PFSK-1 (cell line): ENCODE measurements around the gene FOXO1.

Experiments used
- FOXP2 ChIP-seq: optimal IDR thresholded peaks from 2 replicates; pipeline ENCODE3; 2011; ENCODE audit warnings: borderline replicate concordance, control low read depth, inconsistent platforms; ENCODE audit not compliant: insufficient read depth; ENCODE audit errors: extremely low read length, extremely low read depth
- POLR2AphosphoS5 ChIP-seq: IDR thresholded peaks from 2 replicates; pipeline ENCODE4 v1.6.1; 2012; ENCODE audit warnings: low read depth, mild to moderate bottlenecking, control low read depth, low read length, moderate library complexity
- REST ChIP-seq, 2 experiments: IDR thresholded peaks; 2 replicates each; pipeline versions ENCODE4 v1.6.1 to v1.8.0; 2011 to 2012; ENCODE audit warnings: low read depth in 2 of 2, low read length in 2 of 2, control low read depth in 1 of 2, inconsistent platforms in 1 of 2, mild to moderate bottlenecking in 1 of 2, moderate library complexity in 1 of 2; ENCODE audit not compliant: insufficient read depth in 1 of 2
- SIN3A ChIP-seq: IDR thresholded peaks from 2 replicates; pipeline ENCODE4 v1.6.1; 2012; ENCODE audit warnings: mild to moderate bottlenecking, low read length, moderate library complexity, borderline replicate concordance; ENCODE audit not compliant: insufficient read depth
- TAF1 ChIP-seq: IDR thresholded peaks from 2 replicates; pipeline ENCODE4 v1.6.1; 2012; ENCODE audit warnings: low read length, control low read depth, borderline replicate concordance; ENCODE audit not compliant: insufficient read depth

The FOXO1 gene

GRCh38 chr13:40692946-40693345, 26.5 kb upstream of the FOXO1 start:
- no peak for TF ChIP-seq SIN3A
- TF ChIP-seq POLR2AphosphoS5, result no peak
- no peak for TF ChIP-seq REST (IDR thresholded peaks at IDR 0.05; ENCODE audit: insufficient read depth in 1 of 2, low read depth in 2 of 2, low read length in 2 of 2)
- TF ChIP-seq FOXP2, result no peak
- no peak for TF ChIP-seq TAF1

GRCh38 chr13:40688781-40689180, 22.3 kb upstream of the FOXO1 start:
- TF ChIP-seq TAF1, result no peak

- TF ChIP-seq TAF1, result no peak
- no peak for TF ChIP-seq REST (IDR thresholded peaks at IDR 0.05; ENCODE audit: insufficient read depth in 1 of 2, low read depth in 2 of 2, low read length in 2 of 2)
- TF ChIP-seq POLR2AphosphoS5, result no peak
- no peak for TF ChIP-seq FOXP2
- no peak for TF ChIP-seq SIN3A
Observed at GRCh38 chr13:40682449-40683240, 16.2 kb upstream of the FOXO1 start.

GRCh38 chr13:40681341-40682146, 15.1 kb upstream of the FOXO1 start:
- TF ChIP-seq SIN3A (no peak), POLR2AphosphoS5 (no peak), TAF1 (no peak), REST (IDR thresholded peaks at IDR 0.05; ENCODE audit: insufficient read depth in 1 of 2, low read depth in 2 of 2, low read length in 2 of 2) (no peak), FOXP2 (no peak)

GRCh38 chr13:40680659-40681323, 14.3 kb upstream of the FOXO1 start:
- TF ChIP-seq REST (IDR thresholded peaks at IDR 0.05; ENCODE audit: insufficient read depth in 1 of 2, low read depth in 2 of 2, low read length in 2 of 2), result no peak
